Right lobe of liver (tissue), 4 donors: ENCODE data around the gene FBXL5.

Experiments
- POLR2A ChIP-seq: fragments of 450-650 bp; IDR thresholded peaks from one replicate; pipeline ENCODE4 v1.6.1; 2017; ENCODE audit warnings: antibody characterized with exemption, mild to moderate bottlenecking
- TF ChIP-seq, protein P1 (sequence below), 4 donors: fragments of 200-600 bp in 3 of 4; fragments of 450-650 bp in 1 of 4; IDR thresholded peaks; one replicate each; pipeline versions ENCODE4 v1.5.1 to v1.8.0; 2016 to 2022; ENCODE audit warnings: antibody characterized with exemption in 4 of 4, mild to moderate bottlenecking in 2 of 4
- donor health status: DM: no; HTN: no; CAD: no.
- donor health status: DM: no; HTN: no; CAD: no.
- donor health status: DM: no; HTN: yes; CAD: no.

DNA sequence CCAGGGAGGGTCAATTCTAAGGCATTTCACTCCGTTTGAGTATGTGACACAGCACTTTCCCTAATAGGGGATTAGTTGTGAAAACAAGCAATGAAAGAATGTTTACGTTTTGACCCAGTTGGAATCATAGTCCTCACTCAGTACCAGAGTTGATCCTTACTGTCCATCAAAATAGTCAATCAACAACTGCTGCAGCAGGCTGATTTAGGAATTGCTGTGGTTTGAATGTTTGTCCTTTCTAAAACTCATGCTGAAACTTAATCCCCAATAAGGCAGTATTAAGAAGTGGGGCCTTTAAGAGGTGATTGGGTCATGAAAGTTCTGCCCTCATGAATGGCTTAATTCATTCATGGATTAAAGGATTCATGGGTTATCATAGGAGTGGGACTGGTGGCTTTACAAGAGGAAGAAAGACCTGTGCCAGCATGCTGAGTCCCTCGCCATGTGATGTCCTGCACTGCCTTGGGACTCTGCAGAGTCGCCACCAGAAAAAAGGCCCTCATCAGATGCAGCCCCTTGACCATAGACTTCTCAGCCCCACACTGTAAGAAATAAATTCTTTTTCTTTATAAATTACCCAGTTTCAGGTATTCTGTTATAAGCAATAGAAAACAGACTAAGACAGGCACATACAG, 3.1 kb upstream of the FBXL5 start:
- no peak for TF ChIP-seq POLR2A
- TF ChIP-seq, protein P1, sequence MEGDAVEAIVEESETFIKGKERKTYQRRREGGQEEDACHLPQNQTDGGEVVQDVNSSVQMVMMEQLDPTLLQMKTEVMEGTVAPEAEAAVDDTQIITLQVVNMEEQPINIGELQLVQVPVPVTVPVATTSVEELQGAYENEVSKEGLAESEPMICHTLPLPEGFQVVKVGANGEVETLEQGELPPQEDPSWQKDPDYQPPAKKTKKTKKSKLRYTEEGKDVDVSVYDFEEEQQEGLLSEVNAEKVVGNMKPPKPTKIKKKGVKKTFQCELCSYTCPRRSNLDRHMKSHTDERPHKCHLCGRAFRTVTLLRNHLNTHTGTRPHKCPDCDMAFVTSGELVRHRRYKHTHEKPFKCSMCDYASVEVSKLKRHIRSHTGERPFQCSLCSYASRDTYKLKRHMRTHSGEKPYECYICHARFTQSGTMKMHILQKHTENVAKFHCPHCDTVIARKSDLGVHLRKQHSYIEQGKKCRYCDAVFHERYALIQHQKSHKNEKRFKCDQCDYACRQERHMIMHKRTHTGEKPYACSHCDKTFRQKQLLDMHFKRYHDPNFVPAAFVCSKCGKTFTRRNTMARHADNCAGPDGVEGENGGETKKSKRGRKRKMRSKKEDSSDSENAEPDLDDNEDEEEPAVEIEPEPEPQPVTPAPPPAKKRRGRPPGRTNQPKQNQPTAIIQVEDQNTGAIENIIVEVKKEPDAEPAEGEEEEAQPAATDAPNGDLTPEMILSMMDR (IDR thresholded peaks at IDR 0.05): no peak
